ENCODE measurements around the gene FAM216A.
"Not testable (repeated sequence)": the region's sequence is repeated elsewhere in the genome, so short reads cannot be mapped to it uniquely, and the experiment has no call there.

The FAM216A gene

DNA sequence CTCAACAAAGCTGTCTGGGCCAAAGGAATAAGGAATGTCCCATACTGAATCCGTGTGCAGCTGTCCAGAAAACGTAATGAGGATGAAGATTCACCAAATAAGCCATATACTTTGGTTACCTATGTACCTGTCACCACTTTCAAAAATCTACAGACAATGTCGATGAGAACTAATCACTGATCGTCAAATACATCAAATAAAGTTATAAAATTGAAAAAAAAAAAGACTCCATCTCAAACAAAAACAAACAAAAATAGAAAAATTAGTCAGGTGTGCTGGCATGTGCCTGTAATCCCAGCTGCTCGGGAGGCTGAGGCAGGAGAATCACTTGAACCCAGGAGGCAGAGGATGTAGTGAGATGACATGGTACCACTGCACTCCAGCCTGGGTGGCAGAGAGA is 7.5 kb upstream of the FAM216A start:
- not testable (repeated sequence) for H3K36me3 Mint-ChIP-seq, H3K9me3 Mint-ChIP-seq, H3K27ac Mint-ChIP-seq, H3K27me3 Mint-ChIP-seq, H3K4me3 Mint-ChIP-seq
- H3K4me1 Mint-ChIP-seq, result peaks cover 16% of the 10 kb centered on the region

DNA sequence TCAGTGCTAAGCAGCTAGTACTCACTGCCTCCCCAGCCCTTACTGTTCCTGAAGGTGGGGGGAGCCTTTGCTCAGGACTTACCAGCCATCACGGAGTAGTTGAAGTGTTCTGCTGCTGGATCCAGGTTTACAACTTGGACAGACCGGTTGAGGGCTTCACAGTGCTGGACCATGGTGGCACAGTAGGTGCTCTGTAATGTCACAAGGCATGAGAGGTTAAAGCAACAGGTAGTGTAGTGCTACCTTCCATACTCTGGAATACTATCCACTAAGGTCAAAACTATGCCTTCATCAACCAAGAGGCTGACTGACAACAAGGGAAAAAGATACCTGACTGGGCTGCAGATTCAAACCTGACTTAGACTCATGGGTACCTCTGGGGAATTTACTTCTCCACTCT is 3.6 kb upstream of the FAM216A start:
- no peaks in the 10 kb centered on the region for H3K9me3 Mint-ChIP-seq
- no peak overlapping the region for H3K4me3 Mint-ChIP-seq
- H3K27ac Mint-ChIP-seq, result no peak overlapping the region
- H3K4me1 Mint-ChIP-seq, result peaks cover 45% of the 10 kb centered on the region
- H3K36me3 Mint-ChIP-seq, result peaks cover 6% of the 10 kb centered on the region
- no peaks in the 10 kb centered on the region for H3K27me3 Mint-ChIP-seq

DNA sequence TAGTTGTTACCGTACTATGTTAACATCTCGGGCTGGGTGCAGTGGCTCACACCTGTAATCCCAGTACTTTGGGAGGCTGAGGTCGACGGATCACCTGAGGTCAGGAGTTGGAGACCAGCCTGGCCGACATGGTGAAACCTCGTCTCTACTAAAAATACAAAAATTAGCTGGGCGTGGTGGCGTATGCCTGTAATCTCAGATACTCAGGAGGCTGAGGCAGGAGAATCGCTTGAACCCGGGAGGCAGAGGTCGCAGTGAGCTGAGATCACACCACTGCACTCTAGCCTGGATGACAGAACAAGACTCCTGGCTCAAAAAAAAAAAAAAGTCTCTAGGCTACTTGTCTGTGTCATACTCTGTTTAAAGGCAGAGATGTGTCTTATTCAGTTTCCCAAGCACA is 2.9 kb upstream of the FAM216A start:
- not testable (repeated sequence) for H3K27ac Mint-ChIP-seq, H3K4me3 Mint-ChIP-seq

DNA sequence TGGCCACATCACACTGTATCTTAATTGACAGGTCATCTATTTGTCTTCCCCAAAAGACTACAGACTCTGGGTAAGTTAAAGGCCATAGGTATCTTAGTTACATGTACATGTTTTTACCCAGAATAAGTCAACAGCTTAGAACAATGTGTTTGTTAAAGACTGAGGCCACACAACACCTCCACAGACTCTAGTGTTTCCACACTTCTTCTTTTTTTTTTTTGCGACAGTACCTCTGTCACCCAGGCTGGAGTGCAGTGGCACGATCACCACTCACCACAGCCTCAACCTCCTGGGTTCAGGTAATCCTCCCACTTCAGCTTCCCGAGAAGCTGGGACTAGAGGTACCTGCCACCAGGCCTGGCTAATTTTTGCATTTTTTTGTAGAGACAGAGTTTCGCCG is 1.9 kb upstream of the FAM216A start:
- no peaks in the 10 kb centered on the region for H3K27me3 Mint-ChIP-seq
- H3K36me3 Mint-ChIP-seq, result peaks cover 5% of the 10 kb centered on the region
- H3K9me3 Mint-ChIP-seq, result no peaks in the 10 kb centered on the region
- H3K4me1 Mint-ChIP-seq, result peaks cover 59% of the 10 kb centered on the region
- H3K4me3 Mint-ChIP-seq, result peak overlapping the region; percentile 99
- H3K27ac Mint-ChIP-seq, result no peak overlapping the region

More for the DNA sequence above, 2.9 kb upstream of the FAM216A start:
- H3K9me3 Mint-ChIP-seq, H3K27me3 Mint-ChIP-seq, H3K36me3 Mint-ChIP-seq: not testable (repeated sequence)
- H3K4me1 Mint-ChIP-seq, result peaks cover 52% of the 10 kb centered on the region

DNA sequence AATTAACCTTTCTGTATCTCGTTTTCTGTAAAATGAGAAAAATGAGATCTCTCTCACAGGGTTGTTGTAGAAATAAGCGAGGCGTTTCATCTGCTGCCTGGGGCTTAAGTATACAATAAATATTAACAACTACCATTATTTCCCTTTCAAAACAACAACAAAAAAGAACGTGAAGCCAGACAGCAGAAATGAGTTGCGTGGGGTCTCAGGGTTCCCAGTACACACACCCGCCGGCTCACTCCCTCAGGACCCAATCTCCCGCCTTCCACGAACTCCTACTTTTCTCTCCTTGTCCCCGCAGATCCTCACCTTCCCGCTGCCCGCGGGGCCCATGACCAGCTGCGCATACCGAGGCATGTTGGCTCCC is 815 bp upstream of the FAM216A start:
- H3K9me3 Mint-ChIP-seq, result no peaks in the 10 kb centered on the region
- peaks cover 53% of the 10 kb centered on the region for H3K4me1 Mint-ChIP-seq
- peaks cover 2% of the 10 kb centered on the region for H3K36me3 Mint-ChIP-seq
- H3K27ac Mint-ChIP-seq, result peak overlapping the region; percentile 99
- H3K27me3 Mint-ChIP-seq, result no peaks in the 10 kb centered on the region
- peak overlapping the region; percentile 99 for H3K4me3 Mint-ChIP-seq

DNA sequence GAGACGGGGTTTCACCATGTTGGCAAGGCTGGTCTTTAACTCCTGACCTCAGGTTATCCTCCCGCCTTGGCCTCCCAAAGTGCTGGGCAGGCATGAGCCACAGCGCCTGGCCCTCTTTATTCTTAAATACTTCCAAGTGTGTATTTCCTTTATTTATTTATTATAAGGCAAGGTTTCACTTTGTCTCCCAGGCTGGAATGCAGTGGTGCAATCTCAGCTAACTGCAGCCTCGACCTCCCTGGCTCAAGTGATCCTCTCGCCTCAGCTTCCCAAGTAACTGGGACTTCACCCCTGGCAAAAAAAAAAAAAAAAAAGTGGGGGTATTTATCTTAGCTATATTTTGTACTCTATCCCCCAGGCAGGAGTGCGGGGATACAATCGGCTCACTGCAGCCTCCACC is 6.8 kb downstream of the FAM216A start:
- H3K36me3 Mint-ChIP-seq, result no peaks in the 10 kb centered on the region
- no peaks in the 10 kb centered on the region for H3K27me3 Mint-ChIP-seq
- H3K9me3 Mint-ChIP-seq, result no peaks in the 10 kb centered on the region
- peaks cover 11% of the 10 kb centered on the region for H3K4me1 Mint-ChIP-seq
- H3K27ac Mint-ChIP-seq, result no peak overlapping the region
- no peak overlapping the region for H3K4me3 Mint-ChIP-seq

DNA sequence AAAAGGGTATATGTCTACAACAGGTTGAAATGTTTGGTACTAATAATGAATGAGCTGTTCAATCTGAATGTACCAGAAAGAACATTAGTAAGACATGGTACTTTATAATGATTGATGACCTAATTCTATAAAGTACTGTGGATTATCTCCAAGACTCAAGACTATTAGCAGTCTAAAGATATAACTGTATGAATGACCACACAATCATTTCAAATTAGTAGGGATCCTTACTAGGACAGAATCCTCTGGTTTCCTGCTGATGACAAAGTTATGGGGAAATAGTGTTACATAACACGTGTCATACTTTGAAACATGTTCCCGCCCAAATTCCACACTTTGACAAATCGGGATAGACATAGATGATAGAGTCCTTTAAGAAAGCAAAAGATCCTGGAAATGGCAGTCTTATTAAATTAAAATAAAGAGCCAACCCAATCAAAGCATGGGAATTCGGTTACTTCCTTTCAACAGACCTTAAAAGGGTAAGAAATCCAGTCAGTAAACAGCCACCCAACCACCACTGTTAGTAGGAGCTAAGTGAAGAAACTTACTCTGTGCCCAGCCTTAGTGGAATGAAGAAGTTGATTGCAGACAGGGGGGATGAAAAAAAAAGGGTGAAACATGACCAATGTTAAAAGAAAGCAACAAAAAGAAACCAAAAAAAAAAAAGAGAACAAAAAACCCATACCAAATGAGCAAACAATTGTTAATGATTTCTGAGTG is 30.5 kb downstream of the FAM216A start:
- no peaks in the 10 kb centered on the region for H3K9me3 Mint-ChIP-seq
- H3K27me3 Mint-ChIP-seq, result no peaks in the 10 kb centered on the region
- peak overlapping the region; percentile 15 for H3K4me3 Mint-ChIP-seq
- peaks cover 37% of the 10 kb centered on the region for H3K4me1 Mint-ChIP-seq
- peaks cover 9% of the 10 kb centered on the region for H3K36me3 Mint-ChIP-seq
- H3K27ac Mint-ChIP-seq, result peak overlapping the region; percentile 36

DNA sequence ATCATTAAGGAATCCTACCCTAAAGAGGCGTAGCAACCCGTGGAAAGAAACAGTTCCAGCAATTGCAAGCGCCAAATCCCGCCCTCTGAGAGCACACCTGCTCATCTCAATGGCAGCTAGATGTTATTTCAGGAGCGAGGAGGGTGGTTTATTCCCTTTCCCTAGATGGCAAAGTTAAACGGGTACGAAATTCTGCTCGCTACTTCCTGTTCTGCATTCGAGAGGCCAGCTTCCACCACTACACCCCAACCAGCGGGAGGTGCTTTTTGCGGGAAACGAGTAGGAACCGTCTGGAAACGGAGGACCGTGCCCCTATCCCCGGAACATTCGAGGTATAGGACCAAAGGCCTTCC is 32.7 kb downstream of the FAM216A start:
- Mint-ChIP-seq H3K27ac (peak overlapping the region; percentile 96), H3K4me1 (peaks cover 34% of the 10 kb centered on the region), H3K4me3 (peak overlapping the region; percentile 92), H3K27me3 (no peaks in the 10 kb centered on the region), H3K36me3 (peaks cover 6% of the 10 kb centered on the region), H3K9me3 (no peaks in the 10 kb centered on the region)

DNA sequence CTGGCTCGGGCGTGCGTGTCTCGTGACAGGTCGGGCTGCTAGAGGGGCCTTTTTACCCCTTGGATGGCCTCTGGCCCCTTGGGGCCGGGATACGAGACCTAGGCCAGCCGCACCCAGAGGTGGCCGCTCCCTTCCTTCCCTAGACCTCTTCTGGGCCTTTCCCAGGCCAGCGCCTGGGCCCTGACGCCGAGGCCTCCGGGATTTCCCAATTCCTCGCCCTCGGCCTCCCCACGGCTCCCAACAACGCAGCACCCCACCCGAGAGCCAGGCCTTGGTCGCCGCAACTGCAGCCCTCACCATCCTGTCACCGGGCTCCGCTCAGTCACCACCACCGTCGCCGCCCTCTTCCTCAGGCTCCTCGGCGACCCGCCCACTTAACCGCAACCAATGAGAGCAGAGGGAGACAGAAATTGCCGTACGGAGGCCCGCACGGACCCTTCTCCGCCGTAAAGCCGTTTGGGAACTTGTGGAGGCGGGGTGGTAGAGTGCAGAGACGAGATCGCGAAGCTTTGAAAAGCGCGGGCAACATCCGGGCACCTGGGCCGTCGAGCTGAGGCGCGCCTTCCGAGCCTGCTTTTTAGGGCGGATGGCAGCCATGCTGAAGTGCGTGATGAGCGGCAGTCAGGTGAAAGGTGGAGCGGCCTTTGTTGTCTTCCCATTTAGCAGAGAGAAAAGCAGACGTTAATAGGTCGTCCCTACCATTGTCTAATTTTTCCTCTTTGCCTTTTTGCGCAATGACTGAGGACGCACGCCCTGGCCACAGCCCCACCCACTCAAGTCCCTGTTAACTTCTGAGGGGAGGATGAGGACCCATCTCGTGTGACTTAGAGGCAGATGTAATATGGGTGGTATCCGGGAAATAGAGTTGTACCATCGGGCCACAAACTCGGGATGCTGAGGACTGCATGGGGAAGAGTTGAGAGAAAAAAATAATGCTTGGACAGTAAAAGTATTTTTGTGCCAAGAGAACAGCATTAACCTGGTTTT is 33.4 kb downstream of the FAM216A start, which contains the start of the genes RAD9B and VPS29:
RAD9B (plus strand) TSS at position 580 of the 987 bp plus-strand sequence; CDS start at position 587, 7 bp downstream.
VPS29 (minus strand) TSS at position 360 of the 987 bp plus-strand sequence; CDS start at position 300, 60 bp downstream.
- Mint-ChIP-seq H3K36me3 (peaks cover 6% of the 10 kb centered on the region), H3K4me1 (peaks cover 34% of the 10 kb centered on the region), H3K9me3 (no peaks in the 10 kb centered on the region), H3K4me3 (peak within 1 kb of the TSS; percentile 92), H3K27me3 (no peaks in the 10 kb centered on the region), H3K27ac (peak within 1 kb of the TSS; percentile 96)

DNA sequence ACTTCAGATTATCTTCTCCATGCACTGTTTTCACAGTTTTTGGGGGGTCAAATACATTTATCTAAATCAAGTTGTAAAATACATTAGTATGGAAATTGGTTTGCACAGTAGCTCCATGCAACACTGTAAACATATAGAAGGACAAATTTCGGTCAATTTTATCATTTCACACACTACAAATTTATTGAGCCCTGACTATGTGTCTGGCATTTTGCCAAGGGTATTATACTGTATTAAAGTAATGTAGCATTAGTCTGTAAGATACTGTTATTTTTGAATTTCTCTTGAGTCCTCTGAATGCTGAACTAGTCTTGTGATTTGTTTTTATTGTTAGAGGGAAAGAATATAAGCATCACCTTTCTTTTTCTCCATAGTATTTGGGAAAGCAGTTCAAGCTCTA is 34.8 kb downstream of the FAM216A start:
- Mint-ChIP-seq H3K36me3 (peaks cover 6% of the 10 kb centered on the region), H3K27me3 (no peaks in the 10 kb centered on the region), H3K27ac (no peak overlapping the region), H3K4me1 (peaks cover 29% of the 10 kb centered on the region), H3K4me3 (no peak overlapping the region), H3K9me3 (no peaks in the 10 kb centered on the region)

DNA sequence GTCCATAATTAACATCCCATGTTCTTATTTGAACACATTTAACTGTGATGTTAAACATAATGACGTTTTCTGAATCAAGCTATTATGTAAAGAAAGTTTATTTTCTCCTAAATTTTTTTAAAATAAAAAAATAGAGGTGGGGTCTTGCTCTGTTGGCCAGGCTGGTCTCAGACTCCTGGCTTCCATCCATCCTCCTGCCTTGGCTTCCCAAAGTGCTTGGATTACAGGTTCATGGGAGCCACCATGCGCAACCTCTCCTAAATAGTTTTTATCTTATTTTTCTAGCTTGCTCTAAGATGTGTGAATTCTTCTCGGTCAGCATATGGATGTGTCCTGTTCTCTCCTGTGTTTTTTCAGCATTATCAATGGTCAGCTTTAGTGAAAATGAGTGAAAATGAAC is 36.7 kb downstream of the FAM216A start:
- Mint-ChIP-seq H3K4me3 (no peak overlapping the region), H3K36me3 (peaks cover 5% of the 10 kb centered on the region), H3K27ac (no peak overlapping the region)

DNA sequence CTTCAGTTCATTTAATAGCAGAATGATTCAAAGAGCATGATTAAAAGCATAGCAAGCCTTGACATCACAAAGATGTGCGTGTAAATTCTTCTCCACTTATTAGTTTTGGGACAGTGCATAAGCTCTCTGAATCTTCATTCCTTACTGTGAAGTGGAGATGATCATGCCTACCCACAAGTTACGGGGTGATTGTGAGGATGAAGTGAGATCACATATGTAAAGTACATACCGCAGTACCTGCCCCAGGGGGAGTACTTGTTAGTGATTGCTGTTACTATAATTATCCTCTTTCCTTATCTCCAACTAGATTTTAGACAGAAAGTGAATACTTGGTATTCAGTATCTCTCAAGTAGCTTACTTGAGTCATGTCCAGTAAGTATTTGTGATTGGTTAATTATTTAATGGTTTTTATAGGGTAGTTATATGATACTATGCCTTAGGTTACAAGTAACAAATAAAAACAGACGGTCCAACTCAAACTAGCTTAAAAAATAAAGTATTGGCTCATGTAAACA is 39.5 kb downstream of the FAM216A start:
- no peaks in the 10 kb centered on the region for H3K9me3 Mint-ChIP-seq
- no peaks in the 10 kb centered on the region for H3K4me1 Mint-ChIP-seq
- no peak overlapping the region for H3K27ac Mint-ChIP-seq
- no peaks in the 10 kb centered on the region for H3K36me3 Mint-ChIP-seq
- no peak overlapping the region for H3K4me3 Mint-ChIP-seq
- H3K27me3 Mint-ChIP-seq, result no peaks in the 10 kb centered on the region

More for the DNA sequence above, 36.7 kb downstream of the FAM216A start:
- Mint-ChIP-seq H3K9me3 (no peaks in the 10 kb centered on the region), H3K4me1 (peaks cover 11% of the 10 kb centered on the region), H3K27me3 (no peaks in the 10 kb centered on the region)

DNA sequence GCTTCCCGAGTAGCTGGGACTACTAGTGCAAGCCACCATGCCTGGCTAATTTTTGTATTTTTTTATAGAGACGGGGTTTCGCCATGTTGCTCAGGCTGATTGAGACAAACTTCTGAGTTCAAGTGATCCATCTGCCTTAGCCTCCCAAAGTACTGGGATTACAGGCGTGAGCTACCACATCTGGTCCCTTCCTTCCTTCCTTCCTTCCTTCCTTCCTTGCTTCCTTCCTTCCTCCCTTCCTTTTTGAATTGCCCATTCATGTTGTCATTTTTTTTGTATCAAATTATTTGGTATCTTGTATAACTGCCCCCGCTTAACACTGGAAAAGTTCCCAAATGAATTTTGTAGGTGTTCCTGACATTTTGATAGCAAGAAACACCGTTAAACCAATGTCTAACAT is 45.2 kb downstream of the FAM216A start:
- H3K27ac Mint-ChIP-seq, result no peak overlapping the region
- H3K4me1 Mint-ChIP-seq, result no peaks in the 10 kb centered on the region
- peaks cover 1% of the 10 kb centered on the region for H3K27me3 Mint-ChIP-seq
- no peaks in the 10 kb centered on the region for H3K9me3 Mint-ChIP-seq
- H3K4me3 Mint-ChIP-seq, result no peak overlapping the region
- no peaks in the 10 kb centered on the region for H3K36me3 Mint-ChIP-seq

DNA sequence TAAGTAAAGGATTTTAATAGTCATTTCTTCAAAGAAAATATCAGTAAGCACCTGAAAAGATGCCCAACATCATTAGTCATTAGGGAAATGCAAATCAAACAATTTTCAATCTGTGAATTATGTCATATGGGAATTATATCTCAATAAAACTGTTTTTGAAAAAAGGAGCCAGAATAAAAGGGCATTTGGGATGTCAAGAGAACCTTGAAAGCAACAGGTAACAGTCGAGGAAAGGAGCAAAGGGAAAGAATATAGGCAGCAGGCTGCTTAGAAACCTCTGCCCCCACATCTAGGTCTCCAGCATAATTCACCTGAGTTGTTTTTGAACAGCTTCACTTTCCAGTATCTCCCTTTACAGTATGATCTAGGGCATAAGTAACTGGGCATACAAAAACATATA is 45.7 kb downstream of the FAM216A start:
- H3K4me1 Mint-ChIP-seq, result no peaks in the 10 kb centered on the region
- no peak overlapping the region for H3K4me3 Mint-ChIP-seq
- H3K27me3 Mint-ChIP-seq, result peaks cover 1% of the 10 kb centered on the region
- no peaks in the 10 kb centered on the region for H3K36me3 Mint-ChIP-seq
- no peaks in the 10 kb centered on the region for H3K9me3 Mint-ChIP-seq
- no peak overlapping the region for H3K27ac Mint-ChIP-seq

DNA sequence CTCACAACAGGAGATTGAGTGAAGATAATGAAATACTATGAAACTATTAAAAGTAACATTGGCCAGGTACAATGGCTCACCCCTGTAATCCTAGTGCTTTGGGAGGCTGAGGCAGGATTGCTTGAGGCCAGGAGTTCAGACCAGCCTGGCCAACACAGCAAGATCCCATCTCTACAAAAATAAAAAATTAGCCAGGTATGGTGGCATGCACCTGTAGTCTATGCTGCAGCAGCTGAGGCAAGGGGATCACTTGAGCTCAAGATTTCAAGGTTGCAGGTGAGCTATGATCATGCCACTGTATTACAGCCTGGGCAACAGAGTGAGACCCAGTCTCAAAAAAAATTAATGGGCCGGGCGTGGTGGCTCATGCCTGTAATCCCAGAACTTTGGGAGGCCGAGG is 48.4 kb downstream of the FAM216A start:
- Mint-ChIP-seq H3K9me3 (no peaks in the 10 kb centered on the region), H3K4me3 (no peak overlapping the region), H3K36me3 (peaks cover 1% of the 10 kb centered on the region), H3K27me3 (peaks cover 1% of the 10 kb centered on the region), H3K4me1 (no peaks in the 10 kb centered on the region), H3K27ac (no peak overlapping the region)

DNA sequence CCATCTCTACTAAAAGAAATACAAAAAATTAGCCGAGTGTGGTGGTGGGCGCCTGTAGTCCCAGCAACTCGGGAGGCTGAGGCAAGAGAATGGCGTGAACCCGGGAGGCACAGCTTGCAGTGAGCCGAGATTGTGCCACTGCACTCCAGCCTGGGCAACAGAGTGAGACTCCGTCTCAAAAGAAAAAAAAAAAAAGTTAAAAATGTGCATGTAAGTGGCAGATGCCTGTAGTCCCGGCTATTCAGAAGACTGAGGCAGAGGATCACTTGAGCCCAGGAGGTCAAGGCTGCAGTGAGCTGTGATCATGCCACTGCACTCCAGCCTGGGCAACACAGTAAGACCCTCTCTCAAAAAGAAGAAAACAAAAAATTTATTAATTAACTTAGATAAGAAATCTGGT is 49.4 kb downstream of the FAM216A start:
- not testable (repeated sequence) for H3K27ac Mint-ChIP-seq, H3K27me3 Mint-ChIP-seq, H3K9me3 Mint-ChIP-seq

More for the DNA sequence above, 49.4 kb downstream of the FAM216A start:
- H3K36me3 Mint-ChIP-seq, H3K4me3 Mint-ChIP-seq, H3K4me1 Mint-ChIP-seq: not testable (repeated sequence)

Data from activated naive CD4-positive, alpha-beta T cell treated with anti-CD3 and anti-CD28 coated beads, Interleukin-2, amount 50 U/mL, for 24 hours (primary cell).